Panc1 (cell line): Measurements from ENCODE around the gene NVL. TPM values are rescaled to one million over a fixed set of nuclear protein-coding genes. Genes with fewer than 3 reads are reported as not detected.
"Not testable (repeated sequence)": the region's sequence is repeated elsewhere in the genome, so short reads cannot be mapped to it uniquely, and the experiment has no call there.

Experiments
- ATAC-seq: fragments of 200-7000 bp; cut with Tn5 transposase; 2 replicates; pipeline ENCODE4 v1.9.1; 2020; ENCODE audit warnings: mild to moderate bottlenecking, moderate library complexity
- BruUV-seq: library from RNA; stranded (reverse); fragments of 400-500 nt; replicated peaks from 2 replicates; lab custom pipeline; 2021; lab: Mats Ljungman, UMichigan
- CTCF ChIA-PET: fragments of 300-600 bp; sonication (Branson Sonifier 250); formaldehyde crosslinking; loops from one replicate; lab custom pipeline; 2022; ENCODE audit warnings: antibody characterized with exemption; lab: Charles Lee
- POLR2A ChIA-PET: fragments of 300-600 bp; sonication (Branson Sonifier 250); formaldehyde crosslinking; loops from one replicate; lab custom pipeline; 2022; ENCODE audit warnings: antibody characterized with exemption; lab: Charles Lee
- DNase-seq: peaks from one replicate; pipeline ENCODE4 v3.0.0-alpha.2; 2010; ENCODE audit warnings: low read depth, low spot score
- H3K27ac ChIP-seq: 2 replicates; pipeline ENCODE4 v1.5.1; 2011; ENCODE audit warnings: mild to moderate bottlenecking, low read length, inconsistent platforms
- H3K27me3 ChIP-seq: fragments of 200-500 bp; sonication (Bioruptor generic); 2 replicates; pipeline ENCODE4 v1.6.0; 2014; ENCODE audit warnings: low read length, inconsistent platforms; ENCODE audit not compliant: control insufficient read depth, insufficient read depth
- H3K36me3 ChIP-seq: fragments of 200-500 bp; sonication (Bioruptor generic); 2 replicates; pipeline ENCODE4 v1.5.1; 2014; ENCODE audit warnings: inconsistent platforms, mild to moderate bottlenecking, low read length, moderate library complexity; ENCODE audit not compliant: control insufficient read depth, insufficient read depth
- H3K4me1 ChIP-seq: 2 replicates; pipeline ENCODE4 v1.5.1; 2011; ENCODE audit warnings: inconsistent platforms, mild to moderate bottlenecking, low read length, moderate library complexity; ENCODE audit not compliant: control insufficient read depth, insufficient read depth
- H3K4me3 ChIP-seq, 2 experiments: 2 replicates each; pipeline ENCODE4 v1.5.1; 2011 to 2012; ENCODE audit warnings: low read depth in 2 of 2, low read length in 2 of 2, mild to moderate bottlenecking in 2 of 2, inconsistent platforms in 1 of 2, moderate library complexity in 1 of 2
- H3K9me3 ChIP-seq: fragments of 200-500 bp; sonication (Bioruptor generic); 2 replicates; pipeline ENCODE4 v1.5.1; 2014; ENCODE audit warnings: low read depth, mild to moderate bottlenecking, inconsistent platforms, low read length, moderate library complexity; ENCODE audit not compliant: control insufficient read depth, insufficient read depth
- CTCF ChIP-seq: fragments of 450-650 bp; IDR thresholded peaks from 2 replicates; pipeline ENCODE4 v1.5.1; 2017; ENCODE audit warnings: mild to moderate bottlenecking
- POLR2AphosphoS5 ChIP-seq: IDR thresholded peaks from 2 replicates; pipeline ENCODE4 v1.6.1; 2012; ENCODE audit warnings: mild to moderate bottlenecking, low read depth, low read length, moderate library complexity
- REST ChIP-seq, 2 experiments: IDR thresholded peaks; 2 replicates each; pipeline ENCODE4 v1.6.1; 2011 to 2012; ENCODE audit warnings: low read depth in 2 of 2, control low read depth in 1 of 2, low read length in 1 of 2, mild to moderate bottlenecking in 1 of 2, moderate library complexity in 1 of 2; ENCODE audit not compliant: insufficient read depth in 1 of 2
- SIN3A ChIP-seq: IDR thresholded peaks from 2 replicates; pipeline ENCODE4 v1.6.1; 2012; ENCODE audit warnings: low read depth, mild to moderate bottlenecking, low read length, moderate library complexity, borderline replicate concordance; ENCODE audit not compliant: insufficient read depth
- TCF7L2 ChIP-seq: IDR thresholded peaks from 2 replicates; pipeline ENCODE4 v1.6.1; 2011; ENCODE audit warnings: mild to moderate bottlenecking, low read depth, low read length, inconsistent platforms
- in situ Hi-C: cut with HindIII; loops from 2 replicates; pipeline ENCODE4 v1.10.0; 2016; ENCODE audit warnings: low sequenced_read_pairs, low pct_unique_long_range_greater_than_20kb
- intact Hi-C: fragments of 100-400 bp; cut with micrococcal nuclease; formaldehyde crosslinking; loops from one replicate; pipeline ENCODE4 v1.10.0; 2022; ENCODE audit not compliant: unreplicated experiment
- total RNA-seq: library from RNA; stranded (reverse); gene quantifications from one replicate; pipeline ENCODE4 v1.2.1, GENCODE V29; 2021; ENCODE audit not compliant: unreplicated experiment

NVL gene
- total RNA-seq, 1 experiment from 2014 or later: 25.0 TPM

- Histone ChIP-seq H3K9me3 (no peaks in the 10 kb centered on the region), H3K4me3 (no peak overlapping the region), H3K4me1 (0 out of 2 replicates have a peak, but pooled peaks cover 4% of the 10 kb centered on the region), H3K27ac (no peak overlapping the region), H3K27me3 (no peaks in the 10 kb centered on the region), H3K36me3 (no peaks in the 10 kb centered on the region)
- intact Hi-C loops (no loop called here), in situ Hi-C loops (no loop called here)
- ATAC-seq (no peak), DNase-seq (peak; percentile 36)
- POLR2A ChIA-PET: no interaction called here
- BruUV-seq: no TSS peak
- CTCF ChIA-PET: no interaction called here
- TF ChIP-seq REST (IDR thresholded peaks at IDR 0.05; ENCODE audit: insufficient read depth in 1 of 2, low read depth in 2 of 2, low read length in 1 of 2): no peak
- TF ChIP-seq CTCF: no peak
- TF ChIP-seq TCF7L2: no peak
- TF ChIP-seq POLR2AphosphoS5: no peak
- no peak for TF ChIP-seq SIN3A
These were observed 118.6 kb downstream of the NVL start for GRCh38 chr1:224211206-224211962.

- H3K4me1 ChIP-seq, DNase-seq, BruUV-seq, H3K36me3 ChIP-seq, H3K27me3 ChIP-seq, POLR2A ChIA-PET, H3K9me3 ChIP-seq, H3K27ac ChIP-seq, in situ Hi-C loops, H3K4me3 ChIP-seq, intact Hi-C loops, ATAC-seq: not testable (repeated sequence)
- CTCF ChIA-PET: interaction anchor here (1.1 kb wide), 1 partner anchor 53 kb away, joined by 3 read pairs; no protein-coding TSS in a partner anchor
These were observed 123.9 kb downstream of the NVL start for GRCh38 chr1:224205931-224206538.

GRCh38 chr1:224205438-224205840, 124.5 kb downstream of the NVL start:
- CTCF ChIA-PET: interaction anchor here (1.1 kb wide), 1 partner anchor 52 kb away, joined by 3 read pairs; no protein-coding TSS in a partner anchor
- Histone ChIP-seq H3K9me3 (no peaks in the 10 kb centered on the region), H3K27me3 (no peaks in the 10 kb centered on the region), H3K27ac (no peak overlapping the region), H3K4me1 (peaks cover 5% of the 10 kb centered on the region; the same call in 1 of the 2 replicates), H3K36me3 (no peaks in the 10 kb centered on the region), H3K4me3 (no peak overlapping the region)
- DNase-seq: no peak
- intact Hi-C loops: no loop called here
- POLR2A ChIA-PET: no interaction called here
- in situ Hi-C loops: no loop called here
- TF ChIP-seq CTCF (no peak), REST (IDR thresholded peaks at IDR 0.05; ENCODE audit: insufficient read depth in 1 of 2, low read depth in 2 of 2, low read length in 1 of 2) (no peak), TCF7L2 (no peak)
- ATAC-seq: peak; percentile 48
- no TSS peak for BruUV-seq
